ENCODE data around the gene SART3. TPM values are rescaled to one million over a fixed set of nuclear protein-coding genes. Genes with fewer than 3 reads are reported as not detected.

The SART3 gene
- total RNA-seq, 2 experiments from 2014 or later: 81.9 to 82.5 TPM

GRCh38 chr12:108602976-108603704 lies 42.2 kb upstream of the SART3 start:
- Mint-ChIP-seq H3K27ac (no peak overlapping the region), H3K36me3 (ENCODE audit: low read depth) (no peaks in the 10 kb centered on the region), H3K4me3 (no peak overlapping the region), H3K27me3 (ENCODE audit: low read depth) (no peaks in the 10 kb centered on the region), H3K9me3 (no peaks in the 10 kb centered on the region), H3K4me1 (ENCODE audit: low read depth) (no peaks in the 10 kb centered on the region)
- DNase-seq: no peak
- CTCF ChIA-PET: no interaction called here
- intact Hi-C loops (cut with micrococcal nuclease): no loop called here

GRCh38 chr12:108602209-108602705 lies 41.3 kb upstream of the SART3 start:
- CTCF ChIA-PET: interaction anchor here (0.7 kb wide), 1 partner anchor 229 kb away, joined by 3 read pairs; no protein-coding TSS in a partner anchor
- intact Hi-C loops (cut with micrococcal nuclease): no loop called here
- Mint-ChIP-seq H3K27me3 (ENCODE audit: low read depth) (no peaks in the 10 kb centered on the region), H3K4me1 (ENCODE audit: low read depth) (no peaks in the 10 kb centered on the region), H3K36me3 (ENCODE audit: low read depth) (no peaks in the 10 kb centered on the region), H3K9me3 (no peaks in the 10 kb centered on the region), H3K27ac (no peak overlapping the region), H3K4me3 (no peak overlapping the region)
- DNase-seq: no peak

GRCh38 chr12:108600702-108601007 lies 39.7 kb upstream of the SART3 start:
- H3K4me1 Mint-ChIP-seq (ENCODE audit: low read depth): no peaks in the 10 kb centered on the region
- no peak for DNase-seq
- H3K36me3 Mint-ChIP-seq (ENCODE audit: low read depth): no peaks in the 10 kb centered on the region
- no peaks in the 10 kb centered on the region for H3K27me3 Mint-ChIP-seq (ENCODE audit: low read depth)
- no peak overlapping the region for H3K4me3 Mint-ChIP-seq
- CTCF ChIA-PET: interaction anchor here (0.6 to 1.7 kb wide), 4 partner anchors 15 to 419 kb away, joined by 3 to 4 read pairs (median 4); no protein-coding TSS in a partner anchor
- H3K9me3 Mint-ChIP-seq: no peaks in the 10 kb centered on the region
- no peak overlapping the region for H3K27ac Mint-ChIP-seq
- intact Hi-C loops (cut with micrococcal nuclease): no loop called here

GRCh38 chr12:108599948-108600701 lies 39.2 kb upstream of the SART3 start:
- H3K4me3 Mint-ChIP-seq: no peak overlapping the region
- intact Hi-C loops (cut with micrococcal nuclease): no loop called here
- no peak for DNase-seq

GRCh38 chr12:108599541-108599940 lies 38.6 kb upstream of the SART3 start:
- Mint-ChIP-seq H3K36me3 (ENCODE audit: low read depth) (no peaks in the 10 kb centered on the region), H3K27me3 (ENCODE audit: low read depth) (no peaks in the 10 kb centered on the region), H3K27ac (no peak overlapping the region), H3K4me1 (ENCODE audit: low read depth) (no peaks in the 10 kb centered on the region), H3K9me3 (no peaks in the 10 kb centered on the region), H3K4me3 (no peak overlapping the region)
- CTCF ChIA-PET: interaction anchor here (1.7 kb wide), 1 partner anchor 16 kb away, joined by 4 read pairs; no protein-coding TSS in a partner anchor
- no peak for DNase-seq
- intact Hi-C loops (cut with micrococcal nuclease): no loop called here

More at GRCh38 chr12:108599948-108600701, 39.2 kb upstream of the SART3 start:
- H3K9me3 Mint-ChIP-seq: no peaks in the 10 kb centered on the region
- no peaks in the 10 kb centered on the region for H3K27me3 Mint-ChIP-seq (ENCODE audit: low read depth)
- no peaks in the 10 kb centered on the region for H3K4me1 Mint-ChIP-seq (ENCODE audit: low read depth)
- CTCF ChIA-PET: interaction anchor here (0.8 to 1.7 kb wide), 3 partner anchors 16 to 19 kb away, joined by 4 read pairs; no protein-coding TSS in a partner anchor
- H3K36me3 Mint-ChIP-seq (ENCODE audit: low read depth): no peaks in the 10 kb centered on the region
- no peak overlapping the region for H3K27ac Mint-ChIP-seq

GRCh38 chr12:108598553-108599250 lies 37.7 kb upstream of the SART3 start:
- Mint-ChIP-seq H3K36me3 (ENCODE audit: low read depth) (no peaks in the 10 kb centered on the region), H3K9me3 (no peaks in the 10 kb centered on the region), H3K27me3 (ENCODE audit: low read depth) (no peaks in the 10 kb centered on the region), H3K4me1 (ENCODE audit: low read depth) (no peaks in the 10 kb centered on the region), H3K4me3 (no peak overlapping the region), H3K27ac (no peak overlapping the region)
- CTCF ChIA-PET: interaction anchor here (1.0 kb wide), 1 partner anchor 12 kb away, joined by 3 read pairs; no protein-coding TSS in a partner anchor
- intact Hi-C loops (cut with micrococcal nuclease): no loop called here
- DNase-seq: no peak

GRCh38 chr12:108597559-108598471 lies 36.8 kb upstream of the SART3 start, which contains the start of gene TMEM119:
TSS of gene TMEM119 (minus strand) at chr12:108598084. CDS start at chr12:108592383, 5,701 bp downstream.
- DNase-seq: no peak
- intact Hi-C loops (cut with micrococcal nuclease): no loop called here
- no peaks in the 10 kb centered on the region for H3K9me3 Mint-ChIP-seq
- H3K4me3 Mint-ChIP-seq: no peak within 1 kb of the TSS
- no peaks in the 10 kb centered on the region for H3K4me1 Mint-ChIP-seq (ENCODE audit: low read depth)
- H3K27ac Mint-ChIP-seq: no peak within 1 kb of the TSS
- no peaks in the 10 kb centered on the region for H3K27me3 Mint-ChIP-seq (ENCODE audit: low read depth)
- CTCF ChIA-PET: interaction anchor here (1.0 kb wide), 1 partner anchor 13 kb away, joined by 3 read pairs; no protein-coding TSS in a partner anchor
- no peaks in the 10 kb centered on the region for H3K36me3 Mint-ChIP-seq (ENCODE audit: low read depth)

- no peak for DNase-seq
- CTCF ChIA-PET: no interaction called here
- intact Hi-C loops (cut with micrococcal nuclease): no loop called here
- Mint-ChIP-seq H3K4me3 (no peak overlapping the region), H3K36me3 (ENCODE audit: low read depth) (no peaks in the 10 kb centered on the region), H3K27me3 (ENCODE audit: low read depth) (no peaks in the 10 kb centered on the region), H3K4me1 (ENCODE audit: low read depth) (no peaks in the 10 kb centered on the region), H3K27ac (no peak overlapping the region), H3K9me3 (no peaks in the 10 kb centered on the region)
These were observed 36.0 kb upstream of the SART3 start for GRCh38 chr12:108596854-108597558.

- Mint-ChIP-seq H3K36me3 (ENCODE audit: low read depth) (no peaks in the 10 kb centered on the region), H3K4me3 (no peak overlapping the region), H3K4me1 (ENCODE audit: low read depth) (no peaks in the 10 kb centered on the region), H3K9me3 (no peaks in the 10 kb centered on the region), H3K27ac (no peak overlapping the region), H3K27me3 (ENCODE audit: low read depth) (no peaks in the 10 kb centered on the region)
- CTCF ChIA-PET: interaction anchor here (1.2 kb wide), 1 partner anchor 21 kb away, joined by 5 read pairs; no protein-coding TSS in a partner anchor
- DNase-seq: no peak
- intact Hi-C loops (cut with micrococcal nuclease): no loop called here
These were observed 35.0 kb upstream of the SART3 start for GRCh38 chr12:108595711-108596647.

GRCh38 chr12:108594960-108595710 lies 34.2 kb upstream of the SART3 start:
- H3K36me3 Mint-ChIP-seq (ENCODE audit: low read depth): no peaks in the 10 kb centered on the region
- intact Hi-C loops (cut with micrococcal nuclease): no loop called here
- CTCF ChIA-PET: interaction anchor here (1.2 kb wide), 1 partner anchor 22 kb away, joined by 5 read pairs; no protein-coding TSS in a partner anchor
- H3K27me3 Mint-ChIP-seq (ENCODE audit: low read depth): no peaks in the 10 kb centered on the region
- no peaks in the 10 kb centered on the region for H3K4me1 Mint-ChIP-seq (ENCODE audit: low read depth)
- no peak overlapping the region for H3K27ac Mint-ChIP-seq
- H3K4me3 Mint-ChIP-seq: no peak overlapping the region
- no peak for DNase-seq
- H3K9me3 Mint-ChIP-seq: no peaks in the 10 kb centered on the region

Data from activated naive CD4-positive, alpha-beta T cell treated with anti-CD3 and anti-CD28 coated beads for 36 hours (primary cell).